IMR-90 (cell line): ENCODE results near the gene TBCEL.

ENCODE experiments used
- CEBPB ChIP-seq: IDR thresholded peaks from 2 replicates; pipeline ENCODE4 v1.6.1; 2012; ENCODE audit warnings: low read depth, low read length, improper control_type of control experiment
- CHD1 ChIP-seq: IDR thresholded peaks from 2 replicates; pipeline ENCODE4 v1.6.1; 2012; ENCODE audit warnings: low read depth, low read length, improper control_type of control experiment
- CTCF ChIP-seq: conservative IDR thresholded peaks from 2 replicates; pipeline ENCODE4 v1.5.1; 2012; ENCODE audit warnings: mild to moderate bottlenecking, low read depth, low read length, improper control_type of control experiment
- ELK1 ChIP-seq: fragments of 150-350 bp; IDR thresholded peaks from 2 replicates; pipeline ENCODE4 v1.6.1; 2016; ENCODE audit warnings: low read depth, mild to moderate bottlenecking, low read length, moderate library complexity, borderline replicate concordance
- MAFK ChIP-seq: IDR thresholded peaks from 2 replicates; pipeline ENCODE4 v1.6.1; 2012; ENCODE audit warnings: low read depth, low read length, improper control_type of control experiment
- MAZ ChIP-seq: IDR thresholded peaks from 2 replicates; pipeline ENCODE4 v1.6.1; 2012; ENCODE audit warnings: low read depth, mild to moderate bottlenecking, low read length, improper control_type of control experiment, moderate library complexity, borderline replicate concordance
- MXI1 ChIP-seq: IDR thresholded peaks from 2 replicates; pipeline ENCODE4 v1.6.1; 2012; ENCODE audit warnings: low read depth, mild to moderate bottlenecking, low read length, moderate library complexity, borderline replicate concordance
- NFE2L2 ChIP-seq: fragments of 150-350 bp; IDR thresholded peaks from 2 replicates; pipeline ENCODE4 v1.6.1; 2016; ENCODE audit warnings: low read depth, mild to moderate bottlenecking, low read length
- POLR2A ChIP-seq: IDR thresholded peaks from 2 replicates; pipeline ENCODE4 v1.6.1; 2012; ENCODE audit warnings: mild to moderate bottlenecking, low read depth, low read length
- RAD21 ChIP-seq: IDR thresholded peaks from 2 replicates; pipeline ENCODE4 v1.6.1; 2012; ENCODE audit warnings: low read length, improper control_type of control experiment
- RCOR1 ChIP-seq: IDR thresholded peaks from 2 replicates; pipeline ENCODE4 v1.6.1; 2012; ENCODE audit warnings: mild to moderate bottlenecking, low read length, improper control_type of control experiment; ENCODE audit not compliant: insufficient replicate concordance
- RFX5 ChIP-seq: IDR thresholded peaks from 2 replicates; pipeline ENCODE4 v1.8.0; 2012; ENCODE audit warnings: low read depth, mild to moderate bottlenecking, low read length, moderate library complexity
- SMC3 ChIP-seq: fragments of 150-350 bp; IDR thresholded peaks from 2 replicates; pipeline ENCODE4 v1.6.1; 2016; ENCODE audit warnings: low read depth, mild to moderate bottlenecking, antibody characterized with exemption, low read length, moderate library complexity
- USF2 ChIP-seq: fragments of 150-350 bp; IDR thresholded peaks from 2 replicates; pipeline ENCODE4 v1.6.1; 2017; ENCODE audit warnings: mild to moderate bottlenecking, antibody characterized with exemption, low read length, low read depth

GRCh38 chr11:121127809-121128208 lies 103.9 kb downstream of the TBCEL start:
- TF ChIP-seq CTCF (no peak), RCOR1 (no peak), POLR2A (no peak), NFE2L2 (no peak), ELK1 (no peak), CEBPB (no peak), MAZ (no peak), RAD21 (no peak), MXI1 (no peak), RFX5 (no peak), SMC3 (no peak), MAFK (no peak), CHD1 (no peak), USF2 (no peak)
